GM18505 (cell line): Measurements from ENCODE around the gene VKORC1L1.
"Not testable (repeated sequence)": the region's sequence is repeated elsewhere in the genome, so short reads cannot be mapped to it uniquely, and the experiment has no call there.

ENCODE experiments used
- ATAC-seq: cut with Tn5 transposase; IDR thresholded peaks from one replicate; pipeline ENCODE4 v1.9.1; 2021; ENCODE audit not compliant: unreplicated experiment
- POLR2A ChIP-seq: IDR thresholded peaks from 4 replicates; pipeline ENCODE4 v1.6.1; 2011; ENCODE audit warnings: borderline replicate concordance; ENCODE audit not compliant: insufficient read depth, insufficient read length; ENCODE audit errors: extremely low read depth

Gene VKORC1L1

GRCh38 chr7:65872776-65873581, at the start of gene VKORC1L1:
VKORC1L1 (plus strand) TSS chr7:65873074; CDS start chr7:65873372, 298 bp downstream.
- TF ChIP-seq POLR2A = peak; percentile 25
- peak; percentile 91 for ATAC-seq

DNA sequence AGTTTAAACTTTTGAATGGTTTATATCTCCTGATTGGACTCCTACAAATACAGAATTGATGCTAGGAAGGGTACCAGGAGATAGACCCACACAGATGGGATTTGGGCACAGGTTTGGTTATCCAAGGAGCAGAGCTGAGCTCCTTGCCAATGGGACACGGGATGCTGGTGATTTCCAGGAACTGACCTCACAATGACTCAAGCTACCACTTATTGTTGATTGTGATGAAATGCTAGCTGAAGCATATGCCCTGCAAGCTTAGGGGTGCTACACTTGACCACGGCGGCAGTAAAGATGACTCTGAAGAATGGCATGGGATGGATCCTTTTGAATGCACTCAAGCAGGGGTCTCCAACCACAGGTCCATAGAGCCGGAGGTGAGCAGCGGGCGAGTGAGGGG, 45.5 kb upstream of the VKORC1L1 start:
- no peak for TF ChIP-seq POLR2A
- ATAC-seq = no peak

- no peak for TF ChIP-seq POLR2A
- no peak for ATAC-seq
Observed at GRCh38 chr7:65832281-65832680, 40.6 kb upstream of the VKORC1L1 start.

DNA sequence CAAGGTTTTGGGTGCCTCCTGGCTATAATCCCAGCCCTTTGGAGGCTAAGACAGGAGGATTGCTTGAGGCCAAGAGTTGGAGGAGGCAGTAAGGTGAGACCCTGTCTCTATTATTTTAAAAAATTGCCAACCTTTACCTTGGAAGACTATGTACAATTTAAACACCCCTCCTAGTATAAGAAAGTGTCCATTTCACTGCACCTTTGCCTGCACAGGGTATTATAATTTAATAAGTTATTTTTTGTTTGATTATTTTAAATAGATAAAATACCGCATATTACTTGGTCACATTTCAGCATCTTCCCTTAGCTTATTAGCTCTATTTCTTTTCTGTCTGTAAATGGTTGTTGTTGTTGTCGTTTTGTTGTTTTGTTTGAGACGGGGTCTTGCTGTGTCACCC, 36.2 kb upstream of the VKORC1L1 start:
- ATAC-seq = not testable (repeated sequence)

- ATAC-seq = not testable (repeated sequence)
Observed at GRCh38 chr7:65837541-65837956, 35.3 kb upstream of the VKORC1L1 start.

DNA sequence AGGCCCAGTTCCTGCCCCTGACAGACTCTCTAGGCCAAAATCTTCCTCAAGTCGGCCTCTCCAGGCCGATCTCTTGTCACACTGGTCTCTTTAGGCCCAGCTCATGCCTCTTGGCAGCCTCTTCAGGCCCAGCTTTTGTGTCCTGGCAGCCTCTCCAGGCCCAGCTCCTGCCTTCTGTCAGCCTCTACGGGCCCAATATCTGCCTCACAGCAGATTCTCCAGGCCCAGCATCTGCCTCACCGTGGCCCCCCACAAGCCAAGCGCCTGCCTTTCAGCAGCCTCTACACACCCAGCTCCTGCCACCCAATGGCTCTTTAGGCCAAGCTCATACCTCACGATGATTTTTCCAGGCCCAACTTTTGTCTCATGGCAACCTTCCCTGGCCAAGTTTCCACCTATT, 33.0 kb upstream of the VKORC1L1 start:
- TF ChIP-seq POLR2A = no peak
- no peak for ATAC-seq

DNA sequence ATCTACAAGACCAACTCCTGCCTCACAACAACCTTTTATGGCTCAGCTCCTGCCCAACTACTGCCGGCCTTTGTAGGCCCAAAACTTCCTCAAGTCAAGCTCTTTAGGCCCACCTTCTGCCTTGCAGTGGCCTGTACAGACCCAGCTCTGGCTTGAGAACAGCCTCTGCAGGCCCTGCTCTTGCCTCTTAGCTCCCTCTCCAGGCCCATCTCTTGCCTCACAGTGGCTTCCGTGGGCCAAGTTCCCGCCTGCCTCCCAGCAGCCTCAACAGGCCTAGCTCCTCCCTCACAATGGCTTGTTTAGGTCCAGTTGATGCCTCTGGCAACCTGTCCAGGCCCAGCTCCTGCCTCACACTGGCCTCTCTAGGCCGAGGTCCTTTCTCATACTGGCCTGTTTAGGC, 32.4 kb upstream of the VKORC1L1 start:
- ATAC-seq = no peak
- TF ChIP-seq POLR2A = no peak

- not testable (repeated sequence) for ATAC-seq
Observed at GRCh38 chr7:65843616-65844015, 29.3 kb upstream of the VKORC1L1 start.

DNA sequence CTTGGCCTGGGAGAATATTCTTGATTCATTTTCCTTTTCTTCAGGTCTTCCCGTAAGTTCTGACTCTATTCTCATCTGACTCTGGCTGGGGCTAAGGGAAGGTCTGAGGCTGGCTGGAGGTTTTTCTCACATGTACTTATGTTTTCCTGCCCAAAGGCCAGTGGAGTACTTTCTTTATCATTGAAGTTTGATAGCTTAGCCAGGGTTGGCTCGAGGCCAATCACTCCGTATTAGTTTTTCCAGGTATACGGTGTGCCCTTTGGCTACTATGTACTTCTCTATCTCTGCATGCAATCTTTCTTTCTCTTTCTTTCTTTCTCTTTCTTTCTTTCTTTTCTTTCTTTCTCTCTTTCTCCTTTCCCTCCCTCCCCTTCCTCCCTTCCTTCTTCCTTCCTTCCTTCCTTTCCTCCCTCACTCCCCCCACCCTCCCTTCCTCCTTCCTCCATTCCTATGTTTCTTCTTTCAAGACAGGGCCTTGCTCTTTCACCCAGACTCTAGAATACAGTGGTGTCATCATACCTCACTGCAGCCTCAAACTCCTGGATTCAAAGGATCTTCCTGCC, 26.8 kb upstream of the VKORC1L1 start:
- ATAC-seq = no peak
- no peak for TF ChIP-seq POLR2A

DNA sequence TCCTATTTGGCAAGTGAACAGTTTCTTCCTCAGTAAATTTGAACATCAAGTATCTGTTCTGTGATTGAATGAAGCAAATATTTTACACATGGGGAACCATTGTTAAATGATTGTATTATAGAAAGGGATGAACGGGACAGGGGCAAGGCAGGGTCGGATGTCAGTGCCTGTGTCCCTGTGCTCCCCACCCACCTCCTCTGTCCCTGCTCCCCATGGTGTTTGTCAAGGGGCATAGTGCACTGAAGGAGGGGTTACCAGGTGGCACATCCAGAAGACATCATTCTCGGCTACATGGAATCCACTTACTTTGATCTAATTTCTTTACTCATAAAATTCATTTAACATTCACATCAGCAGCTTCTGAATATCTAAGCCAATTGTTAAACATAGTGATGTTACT, 19.4 kb upstream of the VKORC1L1 start:
- ATAC-seq = not testable (repeated sequence)

DNA sequence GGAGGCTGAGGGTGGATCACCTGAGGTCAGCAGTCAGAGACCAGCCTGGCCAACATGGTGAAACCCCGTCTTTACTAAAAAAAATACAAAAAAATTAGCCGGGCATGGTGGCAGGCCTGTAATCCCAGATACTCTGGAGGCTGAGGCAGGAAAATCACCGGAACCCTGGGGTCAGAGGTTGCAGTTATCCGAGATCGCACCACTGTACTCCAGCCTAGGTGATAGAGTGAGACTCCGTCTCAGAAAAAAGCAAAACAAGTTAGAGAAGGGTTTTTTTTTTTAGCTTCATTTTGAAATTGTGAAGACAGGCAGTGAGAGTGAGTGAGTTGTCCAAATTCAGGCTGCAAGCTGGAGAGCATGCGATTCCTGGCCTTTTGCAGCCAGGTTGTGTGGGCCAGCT, 19.0 kb upstream of the VKORC1L1 start:
- not testable (repeated sequence) for ATAC-seq

DNA sequence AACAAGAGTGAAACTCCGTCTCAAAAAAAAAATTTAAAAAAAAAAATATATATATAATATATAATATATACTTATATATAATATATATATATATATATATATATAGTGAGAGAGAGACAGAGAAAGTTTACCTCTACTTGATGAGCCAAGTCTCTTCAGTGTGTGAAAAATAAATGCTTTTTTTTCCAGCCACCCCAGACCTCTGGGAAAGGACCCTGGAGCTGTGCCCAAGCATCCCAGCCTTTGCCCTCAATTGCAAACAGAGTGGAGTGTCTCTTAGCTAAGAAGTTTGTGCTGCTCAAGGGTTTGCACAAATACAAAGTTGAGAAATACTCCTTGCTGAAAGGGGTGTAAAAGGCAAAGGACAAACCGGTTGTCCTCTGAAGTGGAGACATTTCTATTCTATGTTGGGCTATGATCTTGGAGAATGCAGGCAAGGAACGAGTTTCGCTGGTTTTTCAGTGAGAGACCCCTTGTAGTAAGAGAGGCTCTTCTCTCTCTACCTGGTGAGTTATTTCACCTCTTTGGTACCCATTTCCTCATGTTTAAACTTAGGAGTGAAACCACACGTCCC, 15.5 kb upstream of the VKORC1L1 start:
- not testable (repeated sequence) for ATAC-seq

DNA sequence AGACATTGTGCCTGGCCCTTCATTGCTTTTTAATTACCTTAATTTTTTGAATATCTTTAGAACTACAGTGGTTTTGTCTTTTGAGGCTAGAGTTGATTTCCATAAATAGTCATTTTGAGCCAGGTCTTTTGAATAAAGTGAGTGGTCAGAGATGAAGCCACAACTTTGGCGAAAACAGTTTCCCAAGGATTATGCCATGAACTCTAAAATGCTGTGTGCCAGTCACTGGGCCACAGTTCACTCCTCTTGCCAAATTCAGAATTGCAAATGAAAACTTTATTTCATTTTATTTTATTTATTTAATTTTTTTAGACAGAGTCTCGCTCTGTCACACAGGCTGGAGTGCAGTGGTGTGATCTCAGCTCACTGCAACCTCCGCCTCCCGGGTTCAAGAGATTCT, 14.2 kb upstream of the VKORC1L1 start:
- ATAC-seq = not testable (repeated sequence)

DNA sequence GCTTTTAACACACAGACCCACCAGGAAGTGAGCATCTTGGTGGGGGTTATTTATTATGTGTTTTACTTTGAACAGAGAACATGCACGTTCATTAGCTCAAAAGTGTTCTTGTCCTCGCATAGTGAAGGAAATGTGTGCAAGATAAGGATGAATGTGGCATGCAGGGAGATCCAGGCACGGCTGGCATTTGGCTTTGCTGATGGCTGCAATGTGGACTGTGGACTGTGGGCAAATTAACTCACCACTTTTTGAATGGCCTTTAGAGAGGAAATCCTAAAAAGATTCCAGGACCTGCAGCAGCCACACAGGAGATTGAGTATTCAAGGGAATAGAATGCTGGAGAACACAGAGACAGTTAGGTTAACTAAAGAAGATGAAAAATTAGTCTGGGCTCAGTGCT, 6.6 kb upstream of the VKORC1L1 start:
- ATAC-seq = not testable (repeated sequence)

GRCh38 chr7:65867681-65868080, 5.2 kb upstream of the VKORC1L1 start:
- not testable (repeated sequence) for ATAC-seq

DNA sequence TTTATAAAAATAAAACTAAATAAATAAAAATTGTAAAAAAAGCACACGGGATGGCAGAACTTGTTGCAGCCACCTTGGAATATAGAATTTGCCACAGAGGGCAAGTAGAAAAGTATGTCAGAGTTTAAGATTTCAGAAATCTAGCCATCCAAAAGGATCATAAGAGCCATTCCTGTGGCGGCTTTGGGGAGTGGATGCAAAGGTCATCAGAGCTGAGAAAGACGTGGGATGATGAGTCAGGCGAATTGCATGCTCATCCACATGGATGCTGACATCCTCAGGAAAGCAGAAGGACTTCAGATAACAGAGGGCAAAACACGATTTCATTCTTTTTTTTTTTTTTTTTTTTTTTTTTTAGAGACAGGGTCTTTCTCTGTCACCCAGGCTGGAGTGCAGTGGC, 3.6 kb upstream of the VKORC1L1 start:
- ATAC-seq = not testable (repeated sequence)

DNA sequence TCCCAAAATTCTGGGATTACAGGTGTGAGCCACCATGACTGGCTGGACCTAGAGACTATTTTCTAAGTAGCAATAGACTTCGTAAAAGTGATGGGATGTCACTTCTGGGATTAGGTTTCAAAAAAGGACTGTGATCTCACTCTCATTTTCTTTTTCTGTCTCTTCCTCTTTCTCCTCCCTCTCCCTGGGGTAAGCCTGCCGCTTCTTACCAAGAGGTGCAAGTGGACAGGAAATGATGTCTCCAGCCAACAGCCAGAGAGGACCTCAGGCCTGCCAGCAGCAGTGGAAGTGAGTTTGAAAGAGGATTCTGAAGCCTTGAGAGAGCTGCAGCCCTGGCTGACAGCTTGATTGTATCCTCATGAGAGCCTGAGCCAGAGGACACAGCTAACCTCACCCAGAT, 1.4 kb upstream of the VKORC1L1 start:
- not testable (repeated sequence) for ATAC-seq

GRCh38 chr7:65873582-65874193, 814 bp downstream of the VKORC1L1 start:
- peak; percentile 30 for ATAC-seq

DNA sequence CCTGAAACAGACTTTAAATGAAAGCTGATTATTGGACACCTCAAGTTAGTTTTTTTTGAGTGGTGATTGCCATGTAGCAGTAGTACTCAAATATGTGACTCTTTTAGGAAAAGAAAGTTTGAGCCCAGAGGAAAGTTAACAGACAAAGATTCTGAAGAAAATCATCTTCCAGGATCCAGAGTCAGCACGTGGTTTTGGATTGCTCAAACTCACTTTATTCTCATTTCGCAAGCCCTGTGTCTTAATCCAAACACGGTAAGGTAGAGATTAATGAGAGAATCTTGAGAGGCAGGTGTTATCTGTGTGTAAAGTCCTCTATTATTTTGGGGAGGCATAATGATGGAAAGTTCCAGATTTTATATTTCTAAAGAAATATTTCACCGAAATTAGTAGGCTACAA, 2.8 kb downstream of the VKORC1L1 start:
- not testable (repeated sequence) for ATAC-seq
